HG02970 (cell line): Measurements from ENCODE around the gene FAM107A.

Source experiments
- ATAC-seq: cut with Tn5 transposase; IDR thresholded peaks from one replicate; pipeline ENCODE4 v1.9.1; 2021; ENCODE audit warnings: mild to moderate bottlenecking, moderate library complexity, moderate number of reproducible peaks; ENCODE audit not compliant: unreplicated experiment, low FRiP score

The FAM107A gene

GRCh38 chr3:58569287-58570001, 7.7 kb downstream of the FAM107A start:
- ATAC-seq = no peak

- ATAC-seq = no peak
Measured at GRCh38 chr3:58568572-58569286, 8.5 kb downstream of the FAM107A start.

- ATAC-seq = no peak
Measured at GRCh38 chr3:58567251-58567515, 10.0 kb downstream of the FAM107A start.

- no peak for ATAC-seq
Measured at GRCh38 chr3:58566398-58567250, 10.6 kb downstream of the FAM107A start.

GRCh38 chr3:58565621-58566397, 11.4 kb downstream of the FAM107A start:
- ATAC-seq = no peak

- ATAC-seq = no peak
Measured at GRCh38 chr3:58564456-58565160, 12.6 kb downstream of the FAM107A start.

GRCh38 chr3:58564054-58564453, 13.1 kb downstream of the FAM107A start:
- ATAC-seq = no peak

- ATAC-seq = no peak
Measured at GRCh38 chr3:58563386-58564035, 13.7 kb downstream of the FAM107A start.

GRCh38 chr3:58562498-58562897, 14.7 kb downstream of the FAM107A start:
- no peak for ATAC-seq

- no peak for ATAC-seq
Measured at GRCh38 chr3:58560771-58561311, 16.4 kb downstream of the FAM107A start.

GRCh38 chr3:58559586-58559985, 17.6 kb downstream of the FAM107A start:
- no peak for ATAC-seq

GRCh38 chr3:58557491-58557890, 19.7 kb downstream of the FAM107A start:
- no peak for ATAC-seq

- no peak for ATAC-seq
Measured at GRCh38 chr3:58556761-58557221, 20.4 kb downstream of the FAM107A start.

GRCh38 chr3:58556001-58556400, 21.2 kb downstream of the FAM107A start:
- ATAC-seq = no peak

- ATAC-seq = no peak
Measured at GRCh38 chr3:58555203-58555602, 22.0 kb downstream of the FAM107A start.

- no peak for ATAC-seq
Measured at GRCh38 chr3:58553003-58553402, 24.2 kb downstream of the FAM107A start.

- ATAC-seq = no peak
Measured at GRCh38 chr3:58551636-58552180, 25.5 kb downstream of the FAM107A start.

GRCh38 chr3:58544541-58544940, 32.6 kb downstream of the FAM107A start:
- no peak for ATAC-seq
